Germinal center (tissue), 1 donor: ENCODE measurements around the gene CERCAM.
A peak's percentile ranks its signal among the peaks of the same experiment; 100 is the strongest.

Experiments used
- DNase-seq: peaks from one replicate; pipeline ENCODE4 v3.0.0; 2012; ENCODE audit warnings: mixed read lengths, low spot score

CERCAM gene

DNA sequence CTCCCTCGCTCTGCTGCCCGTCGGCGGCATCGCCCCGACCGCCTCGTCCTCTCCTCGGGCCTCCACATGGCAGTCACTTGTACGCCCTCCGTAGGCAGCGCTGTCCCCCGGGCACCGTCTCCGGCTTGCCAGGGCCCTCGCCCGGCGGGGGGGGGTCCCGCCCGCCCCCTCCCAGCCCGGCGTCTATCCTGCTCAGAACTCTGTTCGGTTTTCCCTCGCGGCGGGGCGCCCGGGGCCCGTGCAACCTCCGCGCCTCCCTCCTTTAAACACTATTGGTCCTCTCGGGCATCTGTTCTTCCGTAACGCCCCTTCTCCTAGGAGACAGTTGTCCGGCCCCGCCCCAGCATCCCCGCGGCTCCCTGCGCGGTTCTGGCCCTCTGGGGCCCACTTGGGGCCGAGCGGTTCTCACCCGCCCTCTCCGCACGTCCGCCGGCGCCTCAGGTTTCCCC lies 36.0 kb downstream of the CERCAM start:
- DNase-seq: peak; percentile 91

DNA sequence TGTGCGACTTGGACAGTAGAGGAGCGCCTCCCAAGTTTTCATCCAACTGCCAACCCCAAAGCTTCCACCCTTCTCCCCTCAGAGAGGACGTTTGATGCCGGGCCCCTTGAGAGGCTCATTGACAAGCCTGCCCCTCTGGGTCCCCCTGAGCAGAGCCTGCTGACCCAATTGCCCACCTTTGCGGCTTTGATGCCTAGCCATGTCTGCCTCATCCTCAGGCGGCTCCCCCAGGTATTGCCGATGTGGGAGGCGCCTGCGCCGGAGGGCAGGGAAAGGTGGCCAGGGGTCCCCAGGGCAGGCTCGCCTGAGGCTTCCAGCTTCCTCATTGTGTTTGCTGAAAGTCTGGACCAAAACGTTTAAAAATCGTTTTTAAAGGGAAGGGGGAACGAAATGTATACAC lies 36.5 kb downstream of the CERCAM start:
- DNase-seq: no peak

DNA sequence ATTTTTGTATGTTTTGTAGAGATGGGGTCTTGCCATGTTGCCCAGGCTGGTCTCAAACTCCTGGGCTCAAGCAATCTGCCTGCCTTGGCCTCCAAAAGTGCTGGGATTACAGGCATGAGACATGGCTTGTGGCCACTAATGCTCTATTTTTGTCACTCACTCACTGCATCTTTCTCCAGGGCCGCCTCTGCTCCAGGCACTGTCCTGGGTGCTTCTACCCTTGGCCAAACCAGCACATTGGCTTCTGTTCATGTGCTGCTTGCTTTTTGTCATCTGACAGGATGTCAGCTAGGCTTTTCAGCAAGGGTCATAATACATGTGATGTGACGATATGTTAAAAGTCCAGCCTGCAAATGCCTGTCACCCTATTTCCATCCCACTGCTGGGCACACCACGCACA lies 38.4 kb downstream of the CERCAM start:
- no peak for DNase-seq

DNA sequence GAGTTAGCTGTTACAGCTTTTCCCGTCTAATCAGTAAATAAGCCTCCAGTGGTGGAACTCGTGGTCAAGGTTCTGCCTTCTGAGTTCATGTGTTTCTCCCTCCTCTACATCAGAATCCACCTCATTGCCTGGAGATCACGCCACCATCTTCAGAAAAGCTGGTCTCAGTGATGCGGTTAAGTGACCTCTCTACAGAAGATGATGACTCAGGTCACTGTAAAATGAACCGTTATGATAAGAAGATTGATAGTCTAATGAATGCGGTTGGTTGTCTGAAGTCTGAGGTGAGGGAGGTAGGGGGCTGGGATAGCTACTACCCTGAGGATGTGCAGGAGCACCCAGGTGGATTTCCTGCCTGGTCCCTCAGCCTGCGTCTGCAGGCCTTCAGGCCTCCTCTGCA lies 48.4 kb downstream of the CERCAM start:
- no peak for DNase-seq

DNA sequence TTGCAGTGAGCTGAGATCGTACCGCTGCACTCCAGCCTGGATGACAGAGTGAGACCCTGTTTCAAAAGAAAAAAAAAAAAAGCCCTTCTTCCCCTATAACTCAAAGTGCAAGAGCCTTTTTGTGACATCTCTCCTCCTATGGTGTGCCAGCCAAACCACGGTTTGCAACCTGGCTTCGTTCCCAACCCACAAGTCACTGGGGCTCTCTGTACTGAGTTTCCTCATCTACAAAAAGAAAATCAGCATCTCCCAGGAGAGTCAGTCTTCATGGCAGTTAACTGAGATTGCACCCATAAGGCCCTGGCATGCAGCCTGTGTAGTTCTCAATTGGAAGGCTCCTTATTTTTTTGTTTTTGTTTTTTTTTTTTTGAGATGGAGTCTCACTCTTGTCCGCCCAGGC lies 49.9 kb downstream of the CERCAM start:
- DNase-seq: no peak

DNA sequence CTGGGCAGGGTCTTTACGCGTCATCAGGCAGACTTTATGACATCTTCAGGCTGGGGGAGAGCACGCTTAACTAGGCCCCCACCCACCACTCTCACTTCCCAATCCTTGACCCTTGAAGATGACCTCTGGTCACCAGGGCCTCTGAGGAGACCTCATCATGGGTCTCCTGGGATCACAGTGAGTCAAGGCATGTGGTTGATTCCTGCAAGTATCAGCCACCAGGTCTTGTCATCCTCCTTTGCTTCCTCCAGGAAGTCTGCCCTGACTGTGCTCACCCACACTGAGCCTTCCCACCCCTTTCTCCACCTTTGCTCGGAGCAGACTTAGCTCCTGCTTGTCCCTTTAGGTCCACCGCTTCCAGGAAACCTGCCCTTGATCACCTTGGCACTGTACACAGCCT lies 52.4 kb downstream of the CERCAM start:
- DNase-seq: no peak

DNA sequence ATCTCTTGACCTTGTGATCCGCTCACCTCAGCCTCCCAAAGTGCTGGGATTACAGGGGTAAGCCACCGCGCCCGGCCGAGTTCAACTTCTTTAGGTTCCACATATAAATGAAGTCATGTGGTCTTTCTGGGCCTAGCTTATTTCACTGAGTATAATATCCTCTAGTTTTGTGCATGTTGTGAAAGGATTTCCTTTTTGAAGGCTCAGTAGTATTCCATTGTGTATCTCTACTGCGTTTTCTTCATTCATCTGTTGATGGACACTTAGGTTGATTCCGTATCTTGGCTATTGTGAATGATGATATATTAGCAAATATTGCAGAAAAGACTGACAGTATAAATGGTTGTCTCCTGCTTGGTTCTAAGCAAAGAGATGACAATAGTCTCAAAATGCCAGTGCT lies 55.2 kb downstream of the CERCAM start:
- no peak for DNase-seq

DNA sequence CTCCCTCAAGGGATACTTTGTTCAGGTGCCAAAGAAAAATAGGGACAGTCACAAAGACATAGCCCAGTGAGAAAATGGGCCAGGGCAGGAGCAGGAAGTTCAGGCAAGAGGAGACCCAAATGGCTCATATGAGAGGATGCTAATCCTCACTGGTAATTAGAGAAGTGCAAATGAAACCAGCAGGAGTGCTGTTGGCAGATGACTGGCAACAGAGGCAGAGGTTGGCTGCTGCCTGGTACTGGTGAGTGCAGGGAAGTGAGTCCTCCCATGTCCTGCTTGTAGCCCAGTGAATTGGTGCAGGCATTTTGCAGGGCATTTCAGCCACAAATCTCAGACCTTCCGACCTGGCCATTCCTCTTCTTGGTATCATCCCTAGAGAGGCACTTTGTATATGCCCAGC lies 58.6 kb downstream of the CERCAM start:
- no peak for DNase-seq

DNA sequence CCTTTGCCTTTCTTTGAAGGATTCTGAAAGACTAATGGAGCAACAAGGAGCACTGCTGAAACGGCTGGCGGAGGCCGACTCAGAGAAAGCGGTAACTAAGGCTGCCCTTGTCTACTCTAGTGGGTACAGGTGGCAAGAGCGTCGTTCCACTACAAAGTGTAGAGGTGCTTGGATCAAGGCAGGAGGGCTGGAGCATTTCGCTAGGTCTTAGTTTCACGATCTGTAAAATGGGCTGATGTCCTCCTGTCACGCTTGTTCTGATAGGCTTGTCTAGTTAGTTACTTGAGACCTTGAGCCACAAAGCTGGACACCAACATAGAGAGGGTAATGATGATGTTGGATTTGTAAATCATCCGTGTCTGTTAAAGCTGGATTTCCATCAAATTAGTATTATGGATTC lies 60.9 kb downstream of the CERCAM start:
- DNase-seq: no peak

DNA sequence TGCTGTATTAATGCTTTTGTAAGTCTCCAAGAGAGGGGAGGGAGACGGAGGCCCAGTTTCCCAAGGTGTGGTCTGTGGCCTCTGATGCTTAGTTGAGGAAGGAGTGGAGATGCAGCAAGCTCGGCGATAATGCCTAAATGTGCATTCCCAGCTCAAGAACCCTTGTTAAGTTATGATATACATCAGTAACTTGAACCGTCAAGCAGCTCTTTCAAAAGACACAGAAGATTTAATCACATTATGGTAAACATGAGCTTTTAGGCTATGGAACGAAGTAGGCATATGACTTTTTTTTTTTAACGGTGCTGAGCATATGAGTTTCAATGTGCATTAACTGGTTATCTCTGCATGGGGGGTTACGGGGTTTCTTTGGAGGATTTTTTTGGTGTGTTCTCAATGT lies 61.5 kb downstream of the CERCAM start:
- DNase-seq: no peak

DNA sequence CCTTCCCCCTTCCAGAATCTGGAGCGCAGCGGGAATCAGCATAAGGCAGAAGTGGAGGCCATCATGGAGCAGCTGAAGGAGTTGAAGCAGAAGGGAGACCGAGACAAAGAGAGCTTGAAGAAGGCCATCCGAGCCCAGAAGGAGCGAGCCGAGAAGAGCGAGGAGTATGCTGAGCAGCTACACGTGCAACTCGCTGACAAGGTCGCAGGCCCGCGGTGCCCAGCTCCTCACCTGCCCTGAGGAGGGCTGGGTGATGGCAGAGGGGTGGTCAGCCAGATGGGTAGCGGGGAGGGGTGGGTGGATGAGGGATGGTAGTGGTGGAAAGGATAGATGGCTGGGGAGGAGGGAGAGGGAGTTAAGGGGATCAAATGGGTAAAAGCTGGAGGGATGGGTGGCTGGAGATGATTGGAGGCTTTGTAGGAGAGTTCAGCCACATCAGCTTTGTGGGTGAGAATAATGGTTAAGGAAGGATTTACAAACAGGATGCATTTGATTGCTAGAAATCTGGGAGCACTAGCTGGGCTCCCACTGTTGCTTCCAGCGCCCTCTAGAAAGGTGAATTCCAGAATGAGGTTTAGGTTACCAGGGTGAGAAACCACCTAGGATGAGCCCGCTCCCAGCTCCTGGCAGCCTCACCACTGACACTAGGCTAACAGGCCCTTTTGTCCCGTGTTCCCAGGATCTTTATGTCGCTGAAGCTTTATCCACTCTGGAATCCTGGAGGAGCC lies 64.2 kb downstream of the CERCAM start:
- DNase-seq: no peak

DNA sequence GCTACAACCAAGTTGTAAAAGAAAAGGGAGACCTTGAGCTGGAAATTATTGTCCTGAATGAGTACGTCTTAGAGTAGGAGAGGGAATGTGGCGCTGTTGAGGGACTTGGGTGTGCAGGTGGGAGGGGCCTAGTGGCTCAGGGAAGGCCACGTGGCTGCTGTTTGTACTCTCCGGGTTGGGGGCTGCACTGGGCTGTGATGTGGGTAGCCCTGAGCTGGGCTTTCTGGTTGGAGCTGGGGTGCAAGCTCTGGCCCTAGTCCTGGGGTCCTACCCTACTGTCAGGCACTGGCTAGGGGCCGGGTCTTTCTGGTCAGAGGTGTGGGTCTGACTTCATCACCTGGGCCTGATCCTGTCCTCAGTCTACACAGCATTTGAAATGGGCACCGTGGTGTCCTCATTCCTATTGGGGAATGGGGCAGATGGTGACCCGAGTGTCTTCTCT lies 64.8 kb downstream of the CERCAM start:
- no peak for DNase-seq

DNA sequence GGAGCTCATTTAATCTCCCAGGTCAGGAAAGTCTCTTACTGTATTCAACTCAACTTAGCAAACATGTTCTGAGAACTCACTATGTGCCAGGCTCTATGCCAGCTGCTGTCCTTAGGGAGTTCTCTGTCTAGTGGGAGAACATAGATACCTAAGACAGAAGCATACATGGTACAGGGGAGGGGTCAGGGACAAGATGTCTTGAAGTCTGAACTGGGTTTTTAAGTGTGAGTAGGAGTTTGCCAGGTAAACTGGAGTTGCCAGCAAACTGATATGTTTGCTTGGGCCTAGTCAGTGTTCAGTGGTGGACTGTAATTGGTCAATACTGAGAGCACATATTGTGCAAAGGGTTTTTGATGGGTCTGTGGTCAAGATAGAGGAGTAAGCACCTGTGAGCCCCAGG lies 65.5 kb downstream of the CERCAM start:
- DNase-seq: no peak
